Ovary (tissue), 9 donors: ENCODE data around the gene ACAT1. TPM values are rescaled to one million over a fixed set of nuclear protein-coding genes. Genes with fewer than 3 reads are reported as not detected.

ENCODE experiments used
- DNase-seq, 5 donors: peaks; one replicate each; pipeline ENCODE4 v3.0.0-alpha.2; 2019 to 2020
- H3K27ac ChIP-seq, 2 donors: fragments of 200-600 bp; one replicate each; pipeline versions ENCODE4 v1.5.1 to v1.8.0; 2019 to 2022
- H3K27me3 ChIP-seq: fragments of 200-600 bp; one replicate; pipeline ENCODE4 v1.8.0; 2022
- H3K36me3 ChIP-seq: fragments of 200-600 bp; sonication (generic); one replicate; pipeline ENCODE4 v1.5.1; 2019
- H3K4me1 ChIP-seq: one replicate; pipeline ENCODE4 v1.8.1; 2013; ENCODE audit warnings: mild to moderate bottlenecking, moderate library complexity; ENCODE audit not compliant: insufficient read depth
- H3K4me3 ChIP-seq: fragments of 200-600 bp; sonication (generic); one replicate; pipeline ENCODE4 v1.5.1; 2017
- H3K9me3 ChIP-seq, 2 donors: fragments of 200-600 bp in 1 of 2; sonication (generic) in 1 of 2; one replicate each; pipeline versions ENCODE4 v1.5.1 to v1.8.1; 2013 to 2019; ENCODE audit warnings: mild to moderate bottlenecking in 1 of 2, moderate library complexity in 1 of 2
- CTCF ChIP-seq, 3 donors: fragments of 450-650 bp in 2 of 3; fragments of 200-600 bp in 1 of 3; IDR thresholded peaks; one replicate each; pipeline versions ENCODE4 v1.5.1 to v1.8.0; 2016 to 2022; ENCODE audit warnings: antibody characterized with exemption in 3 of 3, mild to moderate bottlenecking in 1 of 3
- EP300 ChIP-seq: sonication (generic); formaldehyde crosslinking; IDR thresholded peaks from one replicate; pipeline ENCODE4 v1.6.1; 2017; ENCODE audit warnings: antibody characterized with exemption
- POLR2A ChIP-seq: fragments of 450-650 bp; IDR thresholded peaks from one replicate; pipeline ENCODE4 v1.6.1; 2017; ENCODE audit warnings: antibody characterized with exemption, mild to moderate bottlenecking, moderate library complexity
- WGBS, 3 donors: extraction: QIAGEN DNeasy Blood & Tissue Kit in 1 of 3; methylation state at CpG; one replicate each; pipeline versions ENCODE4 v1.1.5 to v1.1.7; 2013 to 2017; 5-methylcytosine and 5-hydroxymethylcytosine counted together
- intact Hi-C, 4 donors: fragments of 100-400 bp; cut with DNase I; formaldehyde crosslinking; loops; one replicate each; pipeline versions ENCODE4 v1.11.0 to v1.15.1; 2022 to 2023
- polyA plus RNA-seq, 2 donors: library from polyadenylated mRNA; stranded (reverse); fragments of 200-250 nt in 1 of 2; fragments of 350-450 nt in 1 of 2; fragmentation: Illumina TruSeq in 1 of 2; extraction: RNeasy Lipid Tissue Mini Kit (QIAGEN cat#74804) in 1 of 2; gene quantifications; one replicate each; pipeline ENCODE4 v1.2.3, GENCODE V29; 2013 to 2014
- total RNA-seq, 7 donors: library from RNA; depleted of rRNA in 2 of 7; stranded (reverse); fragments of >200 nt in 2 of 7; fragmentation: NEBNext Ultra II Directional in 3 of 7; extraction: Animal tissue kit (Norgen Biotek cat#: 25700) in 3 of 7; gene quantifications; one replicate each; pipeline versions ENCODE4 v1.1.0 to v1.2.4, GENCODE V29; 2016 to 2023
- donor health status: DM: no; HTN: no; CAD: no; lungs with moderate emphysema.
- donor health status: DM: no; HTN: no; CAD: no.
- donor health status: Bipolar disorder and iron deficiency.
- donor health status: DM: yes; HTN: yes; CAD: no.
- donor health status: DM: no; HTN: no; CAD: no.
- donor health status: DM: yes; HTN: yes; CAD: no.

Gene ACAT1
- total and polyA plus RNA-seq, 9 donors, result 50.0 to 111 (median 74.6) TPM

GRCh38 chr11:108093128-108093904, 28.1 kb upstream of the ACAT1 start:
- H3K4me3 ChIP-seq, result no peak overlapping the region
- intact Hi-C loops, result no loop called here
- H3K27me3 ChIP-seq, result no peaks in the 10 kb centered on the region
- peaks cover 2% of the 10 kb centered on the region for H3K4me1 ChIP-seq
- no peak for DNase-seq
- H3K9me3 ChIP-seq, result no peaks in the 10 kb centered on the region
- TF ChIP-seq EP300 (no peak), POLR2A (no peak), CTCF (IDR thresholded peaks at IDR 0.05) (no peak)
- 26 to 62% (median 33%) methylated on average over 4 of the region's 4 CpGs for WGBS, 3 donors
- H3K36me3 ChIP-seq, result no peaks in the 10 kb centered on the region
- no peak overlapping the region for H3K27ac ChIP-seq

- no peak overlapping the region for H3K4me3 ChIP-seq
- peaks cover 2% of the 10 kb centered on the region for H3K4me1 ChIP-seq
- H3K27me3 ChIP-seq, result no peaks in the 10 kb centered on the region
- 95 to 96% (median 96%) methylated on average over 3 of the region's 3 CpGs for WGBS, 3 donors
- no peaks in the 10 kb centered on the region for H3K36me3 ChIP-seq
- intact Hi-C loops, result no loop called here
- H3K27ac ChIP-seq, result no peak overlapping the region
- no peaks in the 10 kb centered on the region for H3K9me3 ChIP-seq
- DNase-seq, result no peak
- TF ChIP-seq EP300, result no peak
- no peak for TF ChIP-seq CTCF (IDR thresholded peaks at IDR 0.05)
- no peak for TF ChIP-seq POLR2A
These were observed 24.2 kb upstream of the ACAT1 start for GRCh38 chr11:108097179-108097578.

- no peaks in the 10 kb centered on the region for H3K36me3 ChIP-seq
- intact Hi-C loops, result no loop called here
- no peak overlapping the region for H3K4me3 ChIP-seq
- H3K27me3 ChIP-seq, result no peaks in the 10 kb centered on the region
- DNase-seq, result no peak
- no peaks in the 10 kb centered on the region for H3K4me1 ChIP-seq
- H3K27ac ChIP-seq, result no peak overlapping the region
- 95 to 100% (median 96%) methylated on average over 1 of the region's 1 CpG for WGBS, 3 donors
- no peaks in the 10 kb centered on the region for H3K9me3 ChIP-seq
- TF ChIP-seq EP300 (no peak), CTCF (IDR thresholded peaks at IDR 0.05) (no peak), POLR2A (no peak)
These were observed 20.1 kb upstream of the ACAT1 start for GRCh38 chr11:108101090-108101775.

- H3K4me3 ChIP-seq, result no peak overlapping the region
- DNase-seq, result no peak
- intact Hi-C loops, result loop anchor here in 1 of 4 donors (10.0 kb wide), 1 partner anchor 554 kb away; the partner anchor contains the start of gene DDX10
- no peak overlapping the region for H3K27ac ChIP-seq
- H3K27me3 ChIP-seq, result no peaks in the 10 kb centered on the region
- H3K9me3 ChIP-seq, result no peaks in the 10 kb centered on the region
- no peak for TF ChIP-seq EP300
- TF ChIP-seq CTCF (IDR thresholded peaks at IDR 0.05), result no peak
- no peak for TF ChIP-seq POLR2A
- peaks cover under 1% of the 10 kb centered on the region for H3K4me1 ChIP-seq
- WGBS, 3 donors, result 86 to 91% (median 88%) methylated on average over 4 of the region's 4 CpGs
- H3K36me3 ChIP-seq, result no peaks in the 10 kb centered on the region
These were observed 10.2 kb upstream of the ACAT1 start for GRCh38 chr11:108111126-108111525.
